Kidney (tissue), 14 donors: ENCODE results near the gene HDLBP. TPM values are rescaled to one million over a fixed set of nuclear protein-coding genes. Genes with fewer than 3 reads are reported as not detected.
A peak's percentile ranks its signal among the peaks of the same experiment; 100 is the strongest.

Experiments used
- DNase-seq, 5 donors: peaks; one replicate each; pipeline ENCODE4 v3.0.0-alpha.2; 2013 to 2020
- FAIRE-seq: peaks from 2 replicates; lab custom pipeline; 2012; peaks lifted over from hg19 to GRCh38; lab: Jason Lieb, UNC
- H3K27ac ChIP-seq, 2 donors: one replicate each; pipeline ENCODE4 v1.7.0; 2013; ENCODE audit warnings: low read depth in 2 of 2, low read length in 2 of 2, inconsistent platforms in 1 of 2
- H3K27me3 ChIP-seq: one replicate; pipeline ENCODE4 v1.7.1; 2013; ENCODE audit warnings: low read length, inconsistent platforms; ENCODE audit not compliant: control insufficient read depth, insufficient read depth
- H3K36me3 ChIP-seq, 3 donors: one replicate each; pipeline versions ENCODE4 v1.7.0 to v1.7.1; 2013; ENCODE audit warnings: low read length in 3 of 3, control low read depth in 1 of 3, inconsistent platforms in 1 of 3; ENCODE audit not compliant: insufficient read depth in 3 of 3, control insufficient read depth in 2 of 3
- H3K4me1 ChIP-seq, 3 donors: one replicate each; pipeline versions ENCODE4 v1.7.0 to v1.7.1; 2013; ENCODE audit warnings: low read length in 3 of 3, inconsistent platforms in 1 of 3, low read depth in 1 of 3; ENCODE audit not compliant: control insufficient read depth in 2 of 3, insufficient read depth in 2 of 3
- H3K4me3 ChIP-seq, 3 donors: one replicate each; pipeline versions ENCODE4 v1.7.0 to v1.8.1; 2013; ENCODE audit warnings: low read length in 3 of 3, control low read depth in 1 of 3, inconsistent platforms in 1 of 3
- H3K9ac ChIP-seq, 3 donors: one replicate each; pipeline versions ENCODE4 v1.7.0 to v1.7.1; 2013; ENCODE audit warnings: low read length in 3 of 3, control low read depth in 1 of 3, inconsistent platforms in 1 of 3
- H3K9me3 ChIP-seq, 3 donors: one replicate each; pipeline versions ENCODE4 v1.7.0 to v1.7.1; 2013; ENCODE audit warnings: low read length in 3 of 3, control low read depth in 1 of 3, inconsistent platforms in 1 of 3; ENCODE audit not compliant: control insufficient read depth in 2 of 3, insufficient read depth in 1 of 3
- intact Hi-C: fragments of 100-400 bp; cut with DNase I; formaldehyde crosslinking; loops from one replicate; pipeline ENCODE4 v1.11.1; 2022
- polyA plus RNA-seq: library from polyadenylated mRNA; stranded (reverse); fragments of 350-450 nt; fragmentation: Illumina TruSeq; extraction: RNeasy Lipid Tissue Mini Kit (QIAGEN cat#74804); gene quantifications from one replicate; pipeline ENCODE4 v1.2.3, GENCODE V29; 2014; ENCODE audit warnings: low read depth, low replicate concordance; ENCODE audit not compliant: insufficient read depth
- total RNA-seq: library from RNA; stranded (reverse); fragmentation: NEBNext Ultra II Directional; extraction: Animal tissue kit (Norgen Biotek cat#: 25700); gene quantifications from one replicate; pipeline ENCODE4 v1.2.1, GENCODE V29; 2021
- TF ChIP-seq, protein P1 (sequence below): IDR thresholded peaks from 3 replicates; pipeline ENCODE4 v1.5.1; 2012; ENCODE audit warnings: mild to moderate bottlenecking, moderate library complexity, borderline replicate concordance; ENCODE audit not compliant: insufficient read depth; ENCODE audit errors: extremely low read depth
- donor health status: control.
- donor health status: control.
- donor health status: control.
- donor health status: control.
- donor health status: control.
- donor health status: DM: yes; HTN: yes; CAD: no.
- donor health status: Normal renal cell carcinoma (clear cell type).

Gene HDLBP
- total and polyA plus RNA-seq, 2 donors from 2014 or later = 256 to 356 TPM

DNA sequence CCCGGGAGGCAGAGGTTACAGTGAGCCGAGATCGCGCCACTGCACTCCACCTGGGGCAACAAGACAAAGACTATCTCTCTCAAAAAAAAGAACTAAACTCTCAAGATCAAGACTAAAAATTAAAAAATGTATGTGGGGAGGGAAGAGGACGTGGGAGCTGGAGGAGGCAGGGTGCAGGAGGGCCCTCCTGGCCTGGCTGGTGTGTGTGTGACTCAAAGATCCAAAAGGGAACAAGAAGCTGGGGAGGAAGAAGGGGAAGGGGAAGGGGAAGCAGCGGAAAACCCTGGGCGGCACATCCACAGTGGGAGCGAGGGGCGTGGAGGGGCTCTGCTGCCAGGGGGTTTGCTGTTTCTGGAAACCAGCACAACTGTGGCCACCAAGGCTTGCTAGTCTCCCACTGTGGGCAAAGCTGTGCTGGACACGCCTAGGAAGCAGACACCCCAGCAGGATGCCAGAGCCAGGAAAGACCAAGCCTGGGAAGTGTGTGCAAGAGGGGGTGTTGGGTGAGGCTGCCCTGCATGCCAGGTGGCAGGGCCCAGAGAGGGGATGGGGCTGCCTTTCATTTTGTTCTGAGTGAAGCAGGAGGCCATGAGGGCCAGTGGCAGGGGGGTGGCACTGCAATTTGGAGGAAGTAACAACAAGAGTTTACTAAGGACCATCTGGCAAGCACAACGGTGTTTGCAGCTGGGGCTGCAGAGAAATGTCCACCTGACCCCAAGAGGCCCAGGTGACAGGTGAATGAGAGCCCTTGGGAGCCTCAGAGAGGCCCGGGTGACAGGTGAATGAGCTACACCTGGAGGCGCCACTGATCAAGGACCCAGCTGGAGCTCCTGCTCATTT, 82.5 kb downstream of the HDLBP start:
- intact Hi-C loops = no loop called here
- no peak for FAIRE-seq
- Histone ChIP-seq H3K27me3 (no peaks in the 10 kb centered on the region), H3K4me1 (no peaks in the 10 kb centered on the region), H3K9me3 (no peaks in the 10 kb centered on the region), H3K27ac (no peak overlapping the region), H3K4me3 (no peak overlapping the region), H3K9ac (no peak overlapping the region), H3K36me3 (peaks cover 7 to 85% (median 67%) of the 10 kb centered on the region in 3 donors)
- DNase-seq = peak in 1 of 5 donors; percentile 46
- TF ChIP-seq, protein P1, sequence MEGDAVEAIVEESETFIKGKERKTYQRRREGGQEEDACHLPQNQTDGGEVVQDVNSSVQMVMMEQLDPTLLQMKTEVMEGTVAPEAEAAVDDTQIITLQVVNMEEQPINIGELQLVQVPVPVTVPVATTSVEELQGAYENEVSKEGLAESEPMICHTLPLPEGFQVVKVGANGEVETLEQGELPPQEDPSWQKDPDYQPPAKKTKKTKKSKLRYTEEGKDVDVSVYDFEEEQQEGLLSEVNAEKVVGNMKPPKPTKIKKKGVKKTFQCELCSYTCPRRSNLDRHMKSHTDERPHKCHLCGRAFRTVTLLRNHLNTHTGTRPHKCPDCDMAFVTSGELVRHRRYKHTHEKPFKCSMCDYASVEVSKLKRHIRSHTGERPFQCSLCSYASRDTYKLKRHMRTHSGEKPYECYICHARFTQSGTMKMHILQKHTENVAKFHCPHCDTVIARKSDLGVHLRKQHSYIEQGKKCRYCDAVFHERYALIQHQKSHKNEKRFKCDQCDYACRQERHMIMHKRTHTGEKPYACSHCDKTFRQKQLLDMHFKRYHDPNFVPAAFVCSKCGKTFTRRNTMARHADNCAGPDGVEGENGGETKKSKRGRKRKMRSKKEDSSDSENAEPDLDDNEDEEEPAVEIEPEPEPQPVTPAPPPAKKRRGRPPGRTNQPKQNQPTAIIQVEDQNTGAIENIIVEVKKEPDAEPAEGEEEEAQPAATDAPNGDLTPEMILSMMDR = no peak

GRCh38 chr2:241230435-241230834, 85.0 kb downstream of the HDLBP start:
- intact Hi-C loops = no loop called here
- DNase-seq (peak in 1 of 5 donors; percentile 74), FAIRE-seq (no peak)
- no peak overlapping the region for H3K4me3 ChIP-seq
- H3K36me3 ChIP-seq = peaks cover 6 to 73% (median 66%) of the 10 kb centered on the region in 3 donors
- H3K4me1 ChIP-seq = no peaks in the 10 kb centered on the region
- no peak overlapping the region for H3K9ac ChIP-seq
- TF ChIP-seq, protein P1 = no peak
- H3K9me3 ChIP-seq = no peaks in the 10 kb centered on the region
- no peaks in the 10 kb centered on the region for H3K27me3 ChIP-seq
- H3K27ac ChIP-seq = no peak overlapping the region

DNA sequence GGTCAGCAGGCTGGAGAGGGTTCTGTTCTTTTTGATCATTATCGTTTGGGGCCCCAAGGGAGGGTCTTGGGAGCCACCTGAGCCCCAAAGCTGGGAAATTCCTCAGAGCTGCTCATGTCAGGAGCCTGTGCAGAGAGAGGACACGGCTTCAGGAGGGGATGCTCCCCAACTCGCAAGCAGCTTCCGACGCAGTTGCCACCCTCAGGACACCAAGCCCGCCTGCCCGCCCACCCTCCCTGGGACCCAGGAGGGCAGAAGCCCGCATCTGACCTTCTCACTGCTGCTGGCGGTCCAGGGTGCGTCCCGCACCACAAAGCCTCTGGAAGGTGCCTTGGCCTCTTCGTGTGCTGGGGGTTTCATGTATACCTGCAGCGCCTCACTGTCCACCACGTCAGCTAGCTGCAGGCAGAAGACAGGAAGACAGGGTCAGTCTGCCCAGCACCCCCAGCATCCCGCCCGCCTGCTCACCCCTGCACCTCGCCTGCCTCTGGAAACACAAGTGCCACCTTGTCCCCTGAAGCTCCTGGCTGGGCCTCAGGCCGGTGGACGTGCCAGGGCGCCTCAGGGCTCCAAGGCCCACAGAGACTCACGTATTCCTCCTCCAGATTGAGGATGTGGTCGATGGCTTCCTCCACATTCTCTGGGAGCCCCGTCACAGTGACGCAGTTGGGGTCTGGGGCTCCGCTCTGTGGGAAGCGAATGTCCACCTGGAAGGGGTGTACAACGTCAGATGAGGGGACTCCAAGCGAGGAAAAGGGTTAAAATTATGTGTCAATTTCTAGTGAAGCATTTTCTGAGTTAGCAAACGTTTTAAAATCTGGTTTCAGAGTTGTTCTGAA, 85.7 kb downstream of the HDLBP start:
- FAIRE-seq (no peak), DNase-seq (peak in 1 of 5 donors; percentile 65)
- no peaks in the 10 kb centered on the region for H3K9me3 ChIP-seq
- intact Hi-C loops = no loop called here
- no peak overlapping the region for H3K9ac ChIP-seq
- H3K27me3 ChIP-seq = no peaks in the 10 kb centered on the region
- peaks cover 5 to 66% (median 59%) of the 10 kb centered on the region in 3 donors for H3K36me3 ChIP-seq
- TF ChIP-seq, protein P1 = no peak
- H3K27ac ChIP-seq = no peak overlapping the region
- no peaks in the 10 kb centered on the region for H3K4me1 ChIP-seq
- no peak overlapping the region for H3K4me3 ChIP-seq
